ENCODE measurements around the gene POLN.

Gene POLN

DNA sequence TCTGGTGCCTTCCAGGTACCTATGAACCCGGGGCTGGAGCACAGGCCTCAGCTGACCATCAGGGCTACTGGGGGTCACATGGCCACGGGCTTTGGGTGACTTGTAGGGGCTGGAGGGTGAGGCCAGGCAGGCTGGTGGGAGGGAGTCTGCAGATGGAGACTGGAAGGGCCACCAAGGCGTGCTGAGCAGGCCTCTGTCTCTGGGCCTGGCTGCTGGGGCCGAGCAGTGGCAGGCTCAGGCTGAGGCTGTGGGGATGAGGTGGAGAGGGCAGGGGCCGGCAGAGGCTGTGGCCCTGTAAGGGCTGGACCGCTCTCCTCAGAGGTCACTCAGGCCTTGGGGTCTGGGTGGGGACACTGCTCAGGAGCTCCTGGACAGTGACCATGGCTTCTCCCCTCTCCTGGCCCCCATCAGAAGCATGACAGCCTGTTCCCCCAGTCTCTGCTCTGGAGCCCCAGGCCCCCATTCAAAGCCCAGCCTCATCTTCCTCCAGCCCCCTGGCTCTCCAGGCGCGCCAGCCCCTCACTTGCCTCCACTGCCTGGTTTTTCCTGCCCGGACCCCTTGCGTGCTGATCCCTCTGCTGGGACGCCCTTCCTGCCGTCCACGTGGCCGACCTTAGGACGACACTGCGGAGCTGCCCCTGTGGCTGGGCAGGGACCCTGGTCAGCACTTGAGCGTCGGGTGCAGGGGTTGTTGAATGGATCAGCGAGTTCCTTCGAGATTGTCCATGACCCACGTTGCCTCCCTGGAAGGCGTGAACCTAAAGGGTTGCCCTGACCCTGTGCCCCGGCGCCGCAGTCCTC is 193.9 kb downstream of the POLN start:
- TF ChIP-seq, protein P1, sequence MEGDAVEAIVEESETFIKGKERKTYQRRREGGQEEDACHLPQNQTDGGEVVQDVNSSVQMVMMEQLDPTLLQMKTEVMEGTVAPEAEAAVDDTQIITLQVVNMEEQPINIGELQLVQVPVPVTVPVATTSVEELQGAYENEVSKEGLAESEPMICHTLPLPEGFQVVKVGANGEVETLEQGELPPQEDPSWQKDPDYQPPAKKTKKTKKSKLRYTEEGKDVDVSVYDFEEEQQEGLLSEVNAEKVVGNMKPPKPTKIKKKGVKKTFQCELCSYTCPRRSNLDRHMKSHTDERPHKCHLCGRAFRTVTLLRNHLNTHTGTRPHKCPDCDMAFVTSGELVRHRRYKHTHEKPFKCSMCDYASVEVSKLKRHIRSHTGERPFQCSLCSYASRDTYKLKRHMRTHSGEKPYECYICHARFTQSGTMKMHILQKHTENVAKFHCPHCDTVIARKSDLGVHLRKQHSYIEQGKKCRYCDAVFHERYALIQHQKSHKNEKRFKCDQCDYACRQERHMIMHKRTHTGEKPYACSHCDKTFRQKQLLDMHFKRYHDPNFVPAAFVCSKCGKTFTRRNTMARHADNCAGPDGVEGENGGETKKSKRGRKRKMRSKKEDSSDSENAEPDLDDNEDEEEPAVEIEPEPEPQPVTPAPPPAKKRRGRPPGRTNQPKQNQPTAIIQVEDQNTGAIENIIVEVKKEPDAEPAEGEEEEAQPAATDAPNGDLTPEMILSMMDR (conservative IDR thresholded peaks at IDR 0.05; ENCODE audit: low read length): no peak
- DNase-seq (ENCODE audit: low read depth): no peak

DNA sequence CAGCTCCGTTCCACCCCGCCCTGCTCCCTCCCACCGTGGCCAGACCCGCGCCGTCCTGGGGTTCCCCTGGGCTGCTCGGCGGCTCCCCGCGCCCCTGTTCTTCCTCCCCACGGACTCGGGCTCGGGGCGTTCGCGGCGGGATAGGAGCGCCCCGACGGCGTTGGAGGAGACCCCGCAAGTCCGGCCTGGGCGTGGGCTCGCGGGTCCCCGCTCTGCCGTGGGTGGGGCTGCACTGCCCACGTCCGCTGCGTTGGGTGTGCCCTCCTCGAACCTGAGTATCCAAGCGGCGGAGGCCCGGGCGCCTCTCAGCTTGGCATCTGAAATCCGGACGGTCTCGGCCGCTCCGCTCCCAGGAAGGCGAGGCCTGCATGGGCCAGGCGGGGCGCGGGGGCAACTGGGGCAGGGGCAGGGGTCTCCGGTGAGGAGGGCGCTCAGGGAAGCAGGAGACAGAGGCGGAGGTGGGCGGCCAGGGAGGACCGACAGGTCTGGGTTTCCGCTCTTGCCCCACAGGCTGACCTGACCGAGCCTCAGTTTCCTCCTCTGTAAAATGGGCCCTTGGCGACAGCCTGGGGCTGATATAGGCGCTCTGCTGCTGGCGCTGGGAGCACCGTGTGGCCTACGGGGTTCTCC is 194.8 kb downstream of the POLN start:
- H3K4me3 ChIP-seq (ENCODE audit: low read length): no peak overlapping the region
- TF ChIP-seq, protein P1 (conservative IDR thresholded peaks at IDR 0.05; ENCODE audit: low read length): no peak
- no peak for DNase-seq (ENCODE audit: low read depth)

More for the DNA sequence above, 193.9 kb downstream of the POLN start:
- no peak overlapping the region for H3K4me3 ChIP-seq (ENCODE audit: low read length)

DNA sequence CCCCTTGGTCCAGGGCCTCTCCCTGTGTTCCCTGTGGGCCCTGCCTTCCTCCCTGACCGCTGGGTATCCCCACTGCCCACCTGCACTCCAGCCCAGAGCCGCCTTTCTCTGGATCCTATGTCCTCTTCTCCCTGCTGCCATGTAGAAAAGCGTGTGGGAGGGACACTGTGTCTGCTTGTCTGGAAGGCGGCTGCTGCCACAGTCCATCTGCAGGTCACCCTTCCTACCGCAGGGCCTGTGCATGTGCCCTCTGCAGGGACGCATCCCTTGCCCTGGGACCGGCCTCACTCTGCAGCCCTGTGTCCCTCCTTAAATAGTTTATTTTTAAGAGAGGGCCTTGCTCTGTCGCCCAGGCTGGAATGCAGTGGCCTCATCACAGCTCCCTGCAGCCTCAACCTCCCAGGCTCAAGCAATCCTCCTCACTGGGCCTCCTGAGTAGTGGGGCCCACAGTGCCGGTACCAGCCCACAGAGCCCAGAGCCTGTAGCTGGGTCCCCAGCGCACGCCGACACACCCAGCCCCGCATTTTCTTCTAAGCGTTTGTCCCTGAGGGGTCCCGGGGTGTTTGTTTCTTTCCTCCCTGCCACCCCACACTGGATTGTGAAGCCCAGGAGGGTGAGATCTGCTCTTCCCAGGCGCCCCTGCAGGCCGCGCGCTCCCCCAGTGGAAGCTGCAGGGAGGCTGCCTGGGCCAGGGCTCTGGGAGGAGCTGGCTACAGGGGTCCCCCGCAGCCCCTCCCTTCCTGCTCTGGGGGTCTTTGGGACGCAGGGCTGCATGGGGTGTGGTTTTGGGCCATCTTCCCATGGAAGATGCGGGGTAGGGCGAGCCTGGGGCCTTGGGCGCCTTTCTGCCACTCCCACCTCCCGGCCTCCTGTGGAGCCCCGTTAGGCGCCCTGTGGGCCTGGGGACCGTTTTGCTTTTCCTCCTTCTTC is 195.6 kb downstream of the POLN start:
- H3K4me3 ChIP-seq (ENCODE audit: low read length): no peak overlapping the region
- no peak for DNase-seq (ENCODE audit: low read depth)
- TF ChIP-seq, protein P1 (conservative IDR thresholded peaks at IDR 0.05; ENCODE audit: low read length): no peak

DNA sequence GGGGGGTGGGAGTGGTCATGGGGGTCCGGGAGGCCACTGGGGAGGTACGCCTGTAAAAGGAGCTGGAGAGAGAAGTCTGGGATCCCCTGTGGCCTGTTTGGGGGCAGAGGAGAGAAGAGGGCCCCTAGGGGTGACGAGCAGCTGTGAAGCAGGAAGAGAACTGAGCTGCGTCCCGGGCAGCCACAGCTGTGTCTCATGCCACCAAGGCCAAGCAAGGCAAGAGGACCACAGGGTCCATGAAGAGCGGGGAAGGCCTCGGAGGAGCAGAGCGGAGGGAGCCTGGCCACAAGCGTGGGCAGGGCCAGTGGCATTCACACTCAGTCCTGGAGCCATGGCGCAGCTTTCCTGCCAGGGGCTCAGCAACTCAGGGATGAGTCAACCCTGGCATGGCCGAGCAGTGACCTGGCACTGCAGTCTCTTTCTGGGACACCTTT is 196.4 kb downstream of the POLN start:
- no peak overlapping the region for H3K4me3 ChIP-seq (ENCODE audit: low read length)
- TF ChIP-seq, protein P1 (conservative IDR thresholded peaks at IDR 0.05; ENCODE audit: low read length): no peak
- DNase-seq (ENCODE audit: low read depth): no peak

DNA sequence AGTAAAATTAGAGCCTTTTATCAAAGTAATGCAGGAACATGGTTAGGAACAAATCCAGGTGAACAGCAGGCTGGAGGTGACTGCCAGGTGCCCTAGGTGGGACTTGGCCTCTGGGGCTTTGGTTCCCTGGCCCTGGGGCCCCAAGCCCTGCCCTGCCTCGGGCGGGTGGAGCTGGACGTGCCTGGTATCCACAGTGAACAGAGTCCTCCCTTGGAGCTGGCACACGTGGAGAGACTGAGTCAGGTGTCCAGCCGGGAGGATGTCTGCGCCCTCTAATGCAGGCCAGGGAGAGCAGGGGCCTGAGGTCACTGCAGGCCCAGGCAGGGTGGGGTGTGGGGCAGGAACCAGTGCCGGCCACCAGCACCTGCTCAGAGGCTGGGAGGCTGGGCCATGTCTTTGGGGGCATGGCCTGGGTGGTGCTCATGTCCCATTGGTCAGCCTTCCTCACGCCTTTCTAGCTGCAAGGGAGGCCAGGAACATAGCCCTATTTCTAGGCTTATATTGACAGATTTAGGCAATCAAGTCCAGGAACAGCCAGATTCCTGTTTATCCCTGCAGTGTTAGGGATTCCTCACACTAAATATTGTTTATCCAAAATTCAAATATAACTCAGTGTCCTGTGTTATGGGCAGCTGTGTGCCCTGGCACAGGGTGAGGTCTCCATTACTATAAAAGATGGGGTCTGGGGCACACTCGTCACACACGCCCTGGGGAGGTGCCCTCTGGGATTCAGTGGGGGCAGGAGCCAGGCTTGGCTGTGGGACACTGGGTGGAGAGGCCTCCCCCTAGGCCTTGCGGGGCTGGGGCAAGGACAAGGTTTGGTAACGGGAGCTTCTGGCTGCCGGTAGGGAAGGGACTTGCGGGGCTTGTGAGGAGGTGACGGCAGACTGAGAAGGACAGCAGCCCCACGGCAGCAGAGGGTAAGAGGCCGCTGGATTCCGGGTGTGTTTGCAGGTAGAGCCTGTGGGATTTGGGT is 197.1 kb downstream of the POLN start:
- no peak for DNase-seq (ENCODE audit: low read depth)
- no peak overlapping the region for H3K4me3 ChIP-seq (ENCODE audit: low read length)
- TF ChIP-seq, protein P1 (conservative IDR thresholded peaks at IDR 0.05; ENCODE audit: low read length): no peak

DNA sequence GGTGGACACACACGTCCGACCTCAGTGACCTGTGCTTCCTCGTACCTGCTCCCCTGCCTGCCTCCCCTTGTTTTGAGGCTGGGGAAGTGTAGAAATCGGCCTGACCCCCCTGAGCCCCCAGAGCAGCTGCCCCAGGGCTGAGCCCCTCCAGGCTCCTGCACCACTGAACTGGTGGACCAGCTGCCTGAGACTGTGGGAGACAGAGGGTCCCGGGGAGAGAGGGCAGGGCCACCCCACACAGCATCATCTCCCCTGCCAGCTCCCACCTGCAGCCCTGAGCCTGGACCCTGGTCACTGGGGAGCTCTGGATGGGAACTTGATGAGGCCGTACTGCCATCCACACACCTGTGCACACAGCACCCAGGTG is 197.8 kb downstream of the POLN start:
- TF ChIP-seq, protein P1 (conservative IDR thresholded peaks at IDR 0.05; ENCODE audit: low read length): no peak
- H3K4me3 ChIP-seq (ENCODE audit: low read length): no peak overlapping the region
- DNase-seq (ENCODE audit: low read depth): no peak

Measured in AG10803 (cell line).